Sigmoid colon (tissue), 7 donors: ENCODE results near the gene CDAN1. TPM values are rescaled to one million over a fixed set of nuclear protein-coding genes. Genes with fewer than 3 reads are reported as not detected.

Source experiments
- DNase-seq: peaks from one replicate; pipeline ENCODE4 v3.0.0-alpha.2; 2019
- H3K27ac ChIP-seq, 4 donors: fragments of 200-600 bp; sonication (generic); one replicate each; pipeline ENCODE4 v1.5.1; 2016 to 2019; ENCODE audit warnings: mild to moderate bottlenecking in 1 of 4
- H3K27me3 ChIP-seq, 3 donors: fragments of 200-600 bp; sonication (generic); one replicate each; pipeline ENCODE4 v1.5.1; 2019; ENCODE audit warnings: mild to moderate bottlenecking in 1 of 3
- H3K36me3 ChIP-seq, 4 donors: fragments of 200-600 bp; sonication (generic); one replicate each; pipeline ENCODE4 v1.5.1; 2016 to 2019
- H3K4me1 ChIP-seq, 4 donors: fragments of 200-600 bp; sonication (generic); one replicate each; pipeline ENCODE4 v1.5.1; 2017 to 2019
- H3K4me3 ChIP-seq, 4 donors: fragments of 200-600 bp; sonication (generic); one replicate each; pipeline ENCODE4 v1.5.1; 2017 to 2019; ENCODE audit warnings: mild to moderate bottlenecking in 2 of 4, moderate library complexity in 1 of 4
- H3K9me3 ChIP-seq, 4 donors: fragments of 200-600 bp in 3 of 4; sonication (generic) in 3 of 4; one replicate each; pipeline versions ENCODE4 v1.5.1 to v1.6.1; 2013 to 2019
- EP300 ChIP-seq, 4 donors: sonication (generic); formaldehyde crosslinking; IDR thresholded peaks; one replicate each; pipeline ENCODE4 v1.6.1; 2017; ENCODE audit warnings: antibody characterized with exemption in 4 of 4
- POLR2A ChIP-seq, 2 donors: fragments of 450-650 bp; IDR thresholded peaks; one replicate each; pipeline ENCODE4 v1.6.1; 2016; ENCODE audit warnings: antibody characterized with exemption in 2 of 2, mild to moderate bottlenecking in 2 of 2, moderate library complexity in 2 of 2
- POLR2AphosphoS5 ChIP-seq, 4 donors: sonication (generic); formaldehyde crosslinking; IDR thresholded peaks; one replicate each; pipeline ENCODE4 v1.6.1; 2017; ENCODE audit warnings: antibody characterized with exemption in 4 of 4
- WGBS, 2 donors: extraction: QIAGEN DNeasy Blood & Tissue Kit; methylation state at CpG; one replicate each; pipeline ENCODE4 v1.1.7; 2013; 5-methylcytosine and 5-hydroxymethylcytosine counted together
- intact Hi-C: fragments of 100-400 bp; cut with DNase I; formaldehyde crosslinking; loops from one replicate; pipeline ENCODE4 v1.15.1; 2023
- polyA plus RNA-seq, 3 donors: library from polyadenylated mRNA; stranded (reverse); fragments of 200-250 nt; gene quantifications; one replicate each; pipeline ENCODE4 v1.2.3, GENCODE V29; 2013
- total RNA-seq, 4 donors: library from RNA; depleted of rRNA; stranded (reverse); fragments of >200 nt; gene quantifications; one replicate each; pipeline ENCODE4 v1.1.0, GENCODE V29; 2016
- TF ChIP-seq, protein P1 (sequence below), 4 experiments: fragments of 450-650 bp in 3 of 4; fragments of 200-600 bp in 1 of 4; IDR thresholded peaks; one replicate each; pipeline ENCODE4 v1.5.1; 2016 to 2019; ENCODE audit warnings: antibody characterized with exemption in 4 of 4, mild to moderate bottlenecking in 3 of 4, moderate library complexity in 2 of 4
- donor health status: healthy with polysubstance abuse.
- donor health status: Bipolar disorder and iron deficiency.
- donor health status: healthy.

CDAN1 gene
- total and polyA plus RNA-seq, 7 donors, result 1.2 to 11.4 (median 8.0) TPM

DNA sequence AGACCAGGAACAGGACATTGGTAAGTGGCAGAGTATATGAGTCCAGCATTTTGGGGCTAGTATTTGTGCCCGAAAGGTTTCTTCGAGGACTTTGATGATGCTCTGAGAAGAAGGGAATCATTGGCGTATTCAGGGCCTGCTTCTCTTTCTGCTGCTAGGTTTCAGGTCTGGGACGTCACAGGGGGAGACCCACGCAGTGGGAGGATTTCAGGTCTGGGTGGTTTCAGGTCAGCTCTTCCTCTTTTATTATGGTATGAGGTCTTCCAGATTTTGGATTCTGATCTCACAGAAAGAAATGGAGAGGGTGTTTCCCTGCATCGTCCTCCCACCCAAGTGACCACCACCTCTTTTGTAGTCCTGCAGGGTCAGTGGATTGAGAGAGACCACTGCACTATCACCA lies 62.5 kb downstream of the CDAN1 start:
- Histone ChIP-seq H3K36me3 (peaks cover 40 to 98% (median 70%) of the 10 kb centered on the region in 4 donors), H3K27me3 (no peaks in the 10 kb centered on the region), H3K4me3 (no peak overlapping the region), H3K4me1 (no peaks in the 10 kb centered on the region), H3K9me3 (no peaks in the 10 kb centered on the region), H3K27ac (no peak overlapping the region)
- 93 to 94% methylated on average over 6 of the region's 6 CpGs for WGBS, 2 donors
- intact Hi-C loops, result no loop called here
- no peak for DNase-seq
- no peak for TF ChIP-seq POLR2A (IDR thresholded peaks at IDR 0.05)
- no peak for TF ChIP-seq POLR2AphosphoS5 (IDR thresholded peaks at IDR 0.05)
- no peak for TF ChIP-seq EP300 (IDR thresholded peaks at IDR 0.05)
- TF ChIP-seq, protein P1, sequence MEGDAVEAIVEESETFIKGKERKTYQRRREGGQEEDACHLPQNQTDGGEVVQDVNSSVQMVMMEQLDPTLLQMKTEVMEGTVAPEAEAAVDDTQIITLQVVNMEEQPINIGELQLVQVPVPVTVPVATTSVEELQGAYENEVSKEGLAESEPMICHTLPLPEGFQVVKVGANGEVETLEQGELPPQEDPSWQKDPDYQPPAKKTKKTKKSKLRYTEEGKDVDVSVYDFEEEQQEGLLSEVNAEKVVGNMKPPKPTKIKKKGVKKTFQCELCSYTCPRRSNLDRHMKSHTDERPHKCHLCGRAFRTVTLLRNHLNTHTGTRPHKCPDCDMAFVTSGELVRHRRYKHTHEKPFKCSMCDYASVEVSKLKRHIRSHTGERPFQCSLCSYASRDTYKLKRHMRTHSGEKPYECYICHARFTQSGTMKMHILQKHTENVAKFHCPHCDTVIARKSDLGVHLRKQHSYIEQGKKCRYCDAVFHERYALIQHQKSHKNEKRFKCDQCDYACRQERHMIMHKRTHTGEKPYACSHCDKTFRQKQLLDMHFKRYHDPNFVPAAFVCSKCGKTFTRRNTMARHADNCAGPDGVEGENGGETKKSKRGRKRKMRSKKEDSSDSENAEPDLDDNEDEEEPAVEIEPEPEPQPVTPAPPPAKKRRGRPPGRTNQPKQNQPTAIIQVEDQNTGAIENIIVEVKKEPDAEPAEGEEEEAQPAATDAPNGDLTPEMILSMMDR (IDR thresholded peaks at IDR 0.05), result no peak

Other genes starting within 250 kb of the CDAN1 start
- gene ZNF106, start 246.0 kb downstream of the CDAN1 start, total RNA-seq, result 100 to 1,000 TPM in 1 of 4 donors, 10 to 100 TPM in 3; 69.4 to 107 (median 82.3) TPM
- gene ZNF106, start 246.0 kb downstream of the CDAN1 start, polyA plus RNA-seq, result 10 to 100 TPM; 10.9 to 18.1 (median 13.2) TPM
- gene SNAP23, start 241.5 kb downstream of the CDAN1 start, total RNA-seq, result 10 to 100 TPM; 43.8 to 67.4 (median 57.9) TPM
- gene SNAP23, start 241.5 kb downstream of the CDAN1 start, polyA plus RNA-seq, result 100 to 1,000 TPM in 1 of 3 donors, 10 to 100 TPM in 2; 50.2 to 107 (median 76.9) TPM
- 10 to 100 TPM in 3 of 4 donors, 1 to 10 TPM in 1; 9.2 to 24.6 (median 11.4) TPM for gene LRRC57, start 188.3 kb downstream of the CDAN1 start, total RNA-seq
- gene LRRC57, start 188.3 kb downstream of the CDAN1 start, polyA plus RNA-seq, result 10 to 100 TPM in 2 of 3 donors, 1 to 10 TPM in 1; 8.4 to 16.4 (median 11.5) TPM
- 10 to 100 TPM; 18.3 to 24.6 (median 20.1) TPM for gene HAUS2, start 188.3 kb downstream of the CDAN1 start, total RNA-seq
- 10 to 100 TPM; 11.1 to 15.1 (median 12.6) TPM for gene HAUS2, start 188.3 kb downstream of the CDAN1 start, polyA plus RNA-seq
- gene STARD9, start 161.5 kb downstream of the CDAN1 start, total RNA-seq, result 100 to 1,000 TPM in 1 of 4 donors, 10 to 100 TPM in 3; 36.4 to 125 (median 49.4) TPM
- gene STARD9, start 161.5 kb downstream of the CDAN1 start, polyA plus RNA-seq, result 1 to 10 TPM in 1 of 3 donors, under 1 TPM in 2; 0.60 to 5.7 (median 0.69) TPM
- 10 to 100 TPM; 16.8 to 24.8 (median 22.7) TPM for gene TTBK2, start 183.7 kb upstream of the CDAN1 start, total RNA-seq
- 1 to 10 TPM; 1.2 to 3.4 (median 1.8) TPM for gene TTBK2, start 183.7 kb upstream of the CDAN1 start, polyA plus RNA-seq